Parathyroid adenoma (tissue), 2 donors: ENCODE data around the gene RPL36AL.
"Not testable (repeated sequence)": the region's sequence is repeated elsewhere in the genome, so short reads cannot be mapped to it uniquely, and the experiment has no call there.

ENCODE experiments used
- H2AFZ ChIP-seq: fragments of 300-600 bp; sonication (generic); one replicate; pipeline ENCODE4 v1.7.0; 2017; ENCODE audit warnings: antibody characterized with exemption, mild to moderate bottlenecking
- H3K27ac ChIP-seq: fragments of 300-600 bp; sonication (generic); one replicate; pipeline ENCODE4 v1.7.0; 2017
- H3K27me3 ChIP-seq: fragments of 300-600 bp; sonication (generic); one replicate; pipeline ENCODE4 v1.7.0; 2017; ENCODE audit warnings: low read length; ENCODE audit not compliant: control insufficient read depth, insufficient read depth
- H3K36me3 ChIP-seq: fragments of 300-600 bp; sonication (generic); one replicate; pipeline ENCODE4 v1.7.0; 2017; ENCODE audit warnings: low read length; ENCODE audit not compliant: control insufficient read depth, insufficient read depth
- H3K4me1 ChIP-seq: fragments of 300-600 bp; sonication (generic); one replicate; pipeline ENCODE4 v1.7.0; 2017; ENCODE audit warnings: control low read depth
- H3K4me2 ChIP-seq: fragments of 300-600 bp; sonication (generic); one replicate; pipeline ENCODE4 v1.7.0; 2017; ENCODE audit warnings: low read length
- H3K4me3 ChIP-seq: fragments of 300-600 bp; sonication (generic); one replicate; pipeline ENCODE4 v1.7.0; 2017; ENCODE audit warnings: low read depth, low read length
- H3K79me2 ChIP-seq: fragments of 300-600 bp; sonication (generic); one replicate; pipeline ENCODE4 v1.7.0; 2017; ENCODE audit warnings: control low read depth
- H3K9ac ChIP-seq: fragments of 300-600 bp; sonication (generic); one replicate; pipeline ENCODE4 v1.7.0; 2017; ENCODE audit warnings: mild to moderate bottlenecking
- H3K9me3 ChIP-seq: fragments of 300-600 bp; sonication (generic); one replicate; pipeline ENCODE4 v1.7.0; 2017; ENCODE audit warnings: low read length; ENCODE audit not compliant: control insufficient read depth
- CTCF ChIP-seq: fragments of 300-600 bp; sonication (generic); IDR thresholded peaks from one replicate; pipeline ENCODE4 v1.7.0; 2017; ENCODE audit warnings: antibody characterized with exemption, mild to moderate bottlenecking
- donor health status: primary hyperparathyroidism.

RPL36AL gene

GRCh38 chr14:49620182-49621113 is at the start of gene RPL36AL, which contains the start of gene MGAT2:
Gene RPL36AL (minus strand): TSS chr14:49620626. CDS start chr14:49619104, 1,522 bp downstream.
Gene MGAT2 (plus strand): TSS chr14:49620799. CDS start chr14:49621269, 470 bp downstream.
- peaks cover 9% of the 10 kb centered on the region for H3K79me2 ChIP-seq
- no peaks in the 10 kb centered on the region for H3K27me3 ChIP-seq
- H3K4me3 ChIP-seq, result peak within 1 kb of the TSS; percentile 81
- H3K9ac ChIP-seq, result peak within 1 kb of the TSS; percentile 96
- H3K4me2 ChIP-seq, result peak within 1 kb of the TSS; percentile 88
- peak within 1 kb of the TSS; percentile 98 for H3K27ac ChIP-seq
- H3K36me3 ChIP-seq, result no peaks in the 10 kb centered on the region
- peaks cover 11% of the 10 kb centered on the region for H3K4me1 ChIP-seq
- H3K9me3 ChIP-seq, result no peaks in the 10 kb centered on the region
- TF ChIP-seq CTCF, result no peak
- peak within 1 kb of the TSS; percentile 99 for H2AFZ ChIP-seq

- Histone ChIP-seq H3K27ac (no peak overlapping the region), H3K4me2 (no peak overlapping the region), H3K36me3 (no peaks in the 10 kb centered on the region), H3K79me2 (peaks cover 4% of the 10 kb centered on the region), H3K4me3 (no peak overlapping the region), H2AFZ (no peak overlapping the region), H3K9ac (no peak overlapping the region), H3K4me1 (no peaks in the 10 kb centered on the region), H3K9me3 (no peaks in the 10 kb centered on the region), H3K27me3 (no peaks in the 10 kb centered on the region)
- TF ChIP-seq CTCF, result no peak
Observed at GRCh38 chr14:49659526-49660455, 39.4 kb upstream of the RPL36AL start.

- not testable (repeated sequence) for H3K79me2 ChIP-seq, H3K9me3 ChIP-seq, H3K36me3 ChIP-seq, H3K4me2 ChIP-seq, H3K27ac ChIP-seq, H3K27me3 ChIP-seq, H2AFZ ChIP-seq, H3K4me1 ChIP-seq, H3K4me3 ChIP-seq, H3K9ac ChIP-seq
Observed at GRCh38 chr14:49657500-49657899, 37.1 kb upstream of the RPL36AL start.

DNA sequence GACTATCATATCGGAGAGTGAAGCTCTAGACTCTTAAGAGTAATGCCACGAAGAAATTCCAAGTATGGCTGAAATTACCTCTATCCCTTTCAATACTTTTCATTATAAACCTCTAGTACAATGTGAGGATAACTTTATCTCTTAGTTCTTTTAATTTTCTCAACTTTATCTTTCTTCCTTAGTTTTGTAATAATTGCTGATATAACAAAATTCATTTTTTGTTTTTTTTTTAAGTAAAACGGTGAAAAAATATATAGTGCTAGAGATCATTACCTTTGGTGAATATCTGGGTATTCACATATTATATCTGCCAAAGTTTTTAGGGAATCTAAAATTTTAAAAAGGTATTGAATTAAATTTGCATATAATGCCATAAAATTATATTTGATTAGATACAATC is 34.1 kb upstream of the RPL36AL start:
- no peak overlapping the region for H2AFZ ChIP-seq
- H3K4me3 ChIP-seq, result no peak overlapping the region
- no peak overlapping the region for H3K4me2 ChIP-seq
- no peaks in the 10 kb centered on the region for H3K36me3 ChIP-seq
- TF ChIP-seq CTCF, result no peak
- H3K9ac ChIP-seq, result no peak overlapping the region
- H3K27ac ChIP-seq, result no peak overlapping the region
- H3K9me3 ChIP-seq, result no peaks in the 10 kb centered on the region
- peaks cover 4% of the 10 kb centered on the region for H3K79me2 ChIP-seq
- no peaks in the 10 kb centered on the region for H3K27me3 ChIP-seq
- no peaks in the 10 kb centered on the region for H3K4me1 ChIP-seq

DNA sequence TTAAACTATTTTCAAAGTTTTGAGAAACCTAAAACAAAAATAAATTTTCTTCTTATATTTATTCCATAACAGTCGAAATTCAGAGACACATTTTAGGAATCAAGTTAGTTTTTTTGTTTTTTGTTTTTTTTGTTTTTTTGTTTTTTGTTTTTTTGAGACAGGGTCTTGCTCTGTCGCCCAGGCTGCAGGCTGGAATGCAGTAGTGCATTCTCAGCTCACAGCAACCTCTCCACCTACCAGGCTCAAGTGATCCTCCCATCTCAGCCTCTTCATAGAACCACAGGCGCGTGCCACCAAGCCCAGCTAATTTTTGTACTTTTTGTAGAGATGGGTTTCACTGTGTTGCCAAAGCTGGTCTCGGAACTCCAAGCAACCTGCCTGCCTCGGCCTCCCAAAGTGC is 33.1 kb upstream of the RPL36AL start:
- Histone ChIP-seq H2AFZ (no peak overlapping the region), H3K79me2 (peaks cover 4% of the 10 kb centered on the region), H3K27me3 (no peaks in the 10 kb centered on the region), H3K4me2 (no peak overlapping the region), H3K4me3 (no peak overlapping the region), H3K27ac (no peak overlapping the region), H3K4me1 (no peaks in the 10 kb centered on the region), H3K9ac (no peak overlapping the region), H3K9me3 (no peaks in the 10 kb centered on the region), H3K36me3 (no peaks in the 10 kb centered on the region)
- TF ChIP-seq CTCF, result no peak
